Liver (tissue), 9 donors: ENCODE measurements around the gene BACH1. TPM values are rescaled to one million over a fixed set of nuclear protein-coding genes. Genes with fewer than 3 reads are reported as not detected.

Experiments
- DNase-seq: peaks from one replicate; pipeline ENCODE4 v3.0.0-alpha.2; 2017; ENCODE audit warnings: low spot score
- H3K27ac ChIP-seq, 2 donors: one replicate each; pipeline ENCODE4 v1.7.0; 2013; ENCODE audit warnings: inconsistent platforms in 2 of 2, low read length in 2 of 2, control low read depth in 1 of 2, low read depth in 1 of 2, mild to moderate bottlenecking in 1 of 2
- H3K27me3 ChIP-seq, 4 donors: one replicate each; pipeline versions ENCODE4 v1.6.1 to v1.7.0; 2013; ENCODE audit warnings: low read length in 3 of 4, inconsistent platforms in 1 of 4, mild to moderate bottlenecking in 1 of 4, moderate library complexity in 1 of 4; ENCODE audit not compliant: control insufficient read depth in 4 of 4, insufficient read depth in 4 of 4
- H3K36me3 ChIP-seq, 4 donors: one replicate each; pipeline versions ENCODE4 v1.6.1 to v1.7.0; 2013; ENCODE audit warnings: low read length in 3 of 4, mild to moderate bottlenecking in 3 of 4, low read depth in 1 of 4, moderate library complexity in 1 of 4; ENCODE audit not compliant: control insufficient read depth in 4 of 4, insufficient read depth in 3 of 4
- H3K4me1 ChIP-seq, 4 donors: one replicate each; pipeline versions ENCODE4 v1.6.1 to v1.7.0; 2013; ENCODE audit warnings: low read length in 3 of 4, mild to moderate bottlenecking in 3 of 4, moderate library complexity in 1 of 4; ENCODE audit not compliant: control insufficient read depth in 4 of 4, insufficient read depth in 4 of 4
- H3K4me3 ChIP-seq, 3 donors: one replicate each; pipeline versions ENCODE4 v1.6.1 to v1.7.0; 2013; ENCODE audit warnings: low read length in 3 of 3, control low read depth in 1 of 3, low read depth in 1 of 3, mild to moderate bottlenecking in 1 of 3
- H3K9ac ChIP-seq, 2 donors: one replicate each; pipeline ENCODE4 v1.7.0; 2013; ENCODE audit warnings: low read length in 2 of 2, mild to moderate bottlenecking in 2 of 2, moderate library complexity in 2 of 2, control low read depth in 1 of 2, low read depth in 1 of 2
- H3K9me3 ChIP-seq, 4 donors: one replicate each; pipeline versions ENCODE4 v1.6.1 to v1.7.0; 2013; ENCODE audit warnings: low read length in 3 of 4; ENCODE audit not compliant: control insufficient read depth in 4 of 4
- ATF3 ChIP-seq: IDR thresholded peaks from 2 replicates; pipeline ENCODE4 v1.6.1; 2016; ENCODE audit warnings: antibody characterized with exemption
- CTCF ChIP-seq: fragments of 150-350 bp; IDR thresholded peaks from 2 replicates; pipeline ENCODE4 v1.5.1; 2017; ENCODE audit warnings: improper control_type of control experiment, low read depth, low read length; ENCODE audit not compliant: missing input control
- EGR1 ChIP-seq, 2 donors: IDR thresholded peaks; 2 replicates each; pipeline ENCODE4 v1.6.1; 2016 to 2018; ENCODE audit warnings: antibody characterized with exemption in 2 of 2, low read depth in 2 of 2
- FOXA1 ChIP-seq: IDR thresholded peaks from 2 replicates; pipeline ENCODE4 v1.6.1; 2016; ENCODE audit warnings: antibody characterized with exemption
- GABPA ChIP-seq, 2 donors: IDR thresholded peaks in 1 of 2; conservative IDR thresholded peaks in 1 of 2; 2 replicates each; pipeline ENCODE4 v1.6.1; 2016; ENCODE audit warnings: antibody characterized with exemption in 2 of 2, mild to moderate bottlenecking in 1 of 2, moderate library complexity in 1 of 2
- HNF4A ChIP-seq, 2 donors: conservative IDR thresholded peaks; 2 replicates each; pipeline ENCODE4 v1.6.1; 2016; ENCODE audit warnings: antibody characterized with exemption in 2 of 2, mild to moderate bottlenecking in 2 of 2
- HNF4G ChIP-seq: IDR thresholded peaks from 2 replicates; pipeline ENCODE4 v1.6.1; 2016; ENCODE audit warnings: antibody characterized with exemption
- JUND ChIP-seq, 2 donors: IDR thresholded peaks; 2 replicates each; pipeline ENCODE4 v1.6.1; 2016; ENCODE audit warnings: antibody characterized with exemption in 2 of 2
- MAX ChIP-seq: IDR thresholded peaks from 2 replicates; pipeline ENCODE4 v1.6.1; 2016; ENCODE audit warnings: antibody characterized with exemption
- RAD21 ChIP-seq, 2 donors: IDR thresholded peaks; 2 replicates each; pipeline ENCODE4 v1.6.1; 2016; ENCODE audit warnings: antibody characterized with exemption in 2 of 2, mild to moderate bottlenecking in 2 of 2
- SP1 ChIP-seq: IDR thresholded peaks from 2 replicates; pipeline ENCODE4 v1.6.1; 2018; ENCODE audit warnings: antibody characterized with exemption, mild to moderate bottlenecking
- TAF1 ChIP-seq: conservative IDR thresholded peaks from 2 replicates; pipeline ENCODE4 v1.6.1; 2016; ENCODE audit warnings: antibody characterized with exemption, mild to moderate bottlenecking
- YY1 ChIP-seq: IDR thresholded peaks from 2 replicates; pipeline ENCODE4 v1.6.1; 2016; ENCODE audit warnings: antibody characterized with exemption, mild to moderate bottlenecking
- ZBTB33 ChIP-seq: IDR thresholded peaks from 2 replicates; pipeline ENCODE4 v1.6.1; 2016; ENCODE audit warnings: antibody characterized with exemption
- WGBS: extraction: QIAGEN DNeasy Blood & Tissue Kit; methylation state at CpG from one replicate; pipeline ENCODE4 v1.1.7; 2013; 5-methylcytosine and 5-hydroxymethylcytosine counted together
- polyA plus RNA-seq, 2 donors: library from polyadenylated mRNA; stranded (reverse) in 1 of 2; unstranded in 1 of 2; fragments of 200-250 nt in 1 of 2; fragments of >200 nt in 1 of 2; fragmentation: Nextera tagmentation in 1 of 2; extraction: Ambion mirVana in 1 of 2; gene quantifications; one replicate each; pipeline versions ENCODE4 v1.2.1 to v1.2.3, GENCODE V29; 2013 to 2015
- total RNA-seq, 2 donors: library from RNA; depleted of rRNA; stranded (reverse); fragments of >200 nt; gene quantifications; one replicate each; pipeline ENCODE4 v1.2.3, GENCODE V29; 2014
- TF ChIP-seq, protein P1 (sequence below): IDR thresholded peaks from 2 replicates; pipeline ENCODE4 v1.6.1; 2016; ENCODE audit warnings: antibody characterized with exemption, mild to moderate bottlenecking
- donor health status: healthy.
- donor health status: healthy.
- donor health status: healthy.
- donor health status: healthy.
- donor health status: healthy.

BACH1 gene
- total and polyA plus RNA-seq, 4 donors = 7.5 to 47.1 (median 19.9) TPM

GRCh38 chr21:29316806-29317205, 18.1 kb downstream of the BACH1 start (continued):
- TF ChIP-seq CTCF = no peak
- TF ChIP-seq FOXA1 = no peak
- TF ChIP-seq JUND (IDR thresholded peaks at IDR 0.05) = no peak
- TF ChIP-seq GABPA (IDR thresholded peaks at IDR 0.05 in 1 of 2, conservative IDR thresholded peaks at IDR 0.05 in 1 of 2) = no peak

DNA sequence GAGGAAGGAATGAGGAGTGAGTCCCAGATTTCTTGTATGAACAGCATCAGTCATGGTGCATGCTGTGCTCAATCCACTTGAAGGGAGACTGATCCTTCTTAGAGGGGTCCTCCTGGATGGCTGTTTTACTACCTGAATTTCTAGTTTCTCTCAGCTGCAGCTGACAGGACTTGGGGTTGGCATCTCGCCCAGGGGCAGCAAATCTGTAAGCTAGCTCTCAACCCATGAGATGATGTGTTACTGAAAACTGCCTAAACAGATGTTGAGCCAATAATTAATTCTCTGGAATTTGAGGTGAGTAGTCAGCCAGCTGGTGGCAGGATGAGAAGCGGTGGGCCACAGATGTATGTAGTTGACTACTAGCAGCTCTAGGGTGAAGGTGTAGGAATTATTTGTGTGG, 19.6 kb downstream of the BACH1 start:
- Histone ChIP-seq H3K27ac (no peak overlapping the region), H3K9ac (no peak overlapping the region), H3K4me3 (no peak overlapping the region), H3K9me3 (no peaks in the 10 kb centered on the region), H3K36me3 (peaks cover 0 to 6% (median 5%) of the 10 kb centered on the region in 4 donors), H3K4me1 (peaks cover 3 to 36% (median 19%) of the 10 kb centered on the region in 4 donors), H3K27me3 (no peaks in the 10 kb centered on the region)
- TF ChIP-seq ZBTB33 (no peak), HNF4G (no peak), FOXA1 (no peak), ATF3 (no peak)
- 91% methylated on average over 2 of the region's 2 CpGs for WGBS
- DNase-seq = no peak

DNA sequence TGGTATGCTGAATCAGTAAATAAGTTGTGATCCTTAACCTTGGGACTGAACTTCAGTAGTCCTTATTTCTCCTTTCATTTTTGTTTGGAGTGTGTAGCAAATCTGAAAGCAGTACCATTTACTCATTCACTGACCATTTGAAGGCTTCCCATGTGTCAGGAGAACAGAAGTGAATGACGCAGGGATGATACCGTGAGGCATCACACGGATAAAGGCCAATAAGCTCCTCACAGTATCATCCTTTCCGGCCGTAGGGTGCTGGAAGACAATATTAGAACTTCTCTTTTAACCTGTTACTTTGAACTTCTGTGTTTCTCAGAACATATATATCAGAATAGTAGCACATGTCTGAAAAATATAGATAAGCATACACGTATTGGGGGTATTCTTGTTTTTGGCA, 21.3 kb downstream of the BACH1 start:
- no peak overlapping the region for H3K27ac ChIP-seq

More for the DNA sequence above, 21.3 kb downstream of the BACH1 start:
- no peak for DNase-seq
- H3K4me1 ChIP-seq = peaks cover 3 to 30% (median 19%) of the 10 kb centered on the region in 4 donors
- 81% methylated on average over 6 of the region's 6 CpGs for WGBS
- TF ChIP-seq ZBTB33 (no peak), HNF4A (conservative IDR thresholded peaks at IDR 0.05) (no peak), FOXA1 (no peak), YY1 (no peak), SP1 (no peak), MAX (no peak), EGR1 (IDR thresholded peaks at IDR 0.05; ENCODE audit: low read depth in 2 of 2) (no peak), RAD21 (IDR thresholded peaks at IDR 0.05) (no peak), TAF1 (no peak), CTCF (no peak), GABPA (IDR thresholded peaks at IDR 0.05 in 1 of 2, conservative IDR thresholded peaks at IDR 0.05 in 1 of 2) (no peak)
- TF ChIP-seq, protein P1, sequence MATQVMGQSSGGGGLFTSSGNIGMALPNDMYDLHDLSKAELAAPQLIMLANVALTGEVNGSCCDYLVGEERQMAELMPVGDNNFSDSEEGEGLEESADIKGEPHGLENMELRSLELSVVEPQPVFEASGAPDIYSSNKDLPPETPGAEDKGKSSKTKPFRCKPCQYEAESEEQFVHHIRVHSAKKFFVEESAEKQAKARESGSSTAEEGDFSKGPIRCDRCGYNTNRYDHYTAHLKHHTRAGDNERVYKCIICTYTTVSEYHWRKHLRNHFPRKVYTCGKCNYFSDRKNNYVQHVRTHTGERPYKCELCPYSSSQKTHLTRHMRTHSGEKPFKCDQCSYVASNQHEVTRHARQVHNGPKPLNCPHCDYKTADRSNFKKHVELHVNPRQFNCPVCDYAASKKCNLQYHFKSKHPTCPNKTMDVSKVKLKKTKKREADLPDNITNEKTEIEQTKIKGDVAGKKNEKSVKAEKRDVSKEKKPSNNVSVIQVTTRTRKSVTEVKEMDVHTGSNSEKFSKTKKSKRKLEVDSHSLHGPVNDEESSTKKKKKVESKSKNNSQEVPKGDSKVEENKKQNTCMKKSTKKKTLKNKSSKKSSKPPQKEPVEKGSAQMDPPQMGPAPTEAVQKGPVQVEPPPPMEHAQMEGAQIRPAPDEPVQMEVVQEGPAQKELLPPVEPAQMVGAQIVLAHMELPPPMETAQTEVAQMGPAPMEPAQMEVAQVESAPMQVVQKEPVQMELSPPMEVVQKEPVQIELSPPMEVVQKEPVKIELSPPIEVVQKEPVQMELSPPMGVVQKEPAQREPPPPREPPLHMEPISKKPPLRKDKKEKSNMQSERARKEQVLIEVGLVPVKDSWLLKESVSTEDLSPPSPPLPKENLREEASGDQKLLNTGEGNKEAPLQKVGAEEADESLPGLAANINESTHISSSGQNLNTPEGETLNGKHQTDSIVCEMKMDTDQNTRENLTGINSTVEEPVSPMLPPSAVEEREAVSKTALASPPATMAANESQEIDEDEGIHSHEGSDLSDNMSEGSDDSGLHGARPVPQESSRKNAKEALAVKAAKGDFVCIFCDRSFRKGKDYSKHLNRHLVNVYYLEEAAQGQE = no peak
- no peak overlapping the region for H3K9ac ChIP-seq
- H3K9me3 ChIP-seq = no peaks in the 10 kb centered on the region
- H3K27me3 ChIP-seq = no peaks in the 10 kb centered on the region
- peaks cover 0 to 6% (median 5%) of the 10 kb centered on the region in 4 donors for H3K36me3 ChIP-seq
- H3K4me3 ChIP-seq = no peak overlapping the region
